Measurements from ENCODE around the gene CACNA2D3. TPM values are rescaled to one million over a fixed set of nuclear protein-coding genes. Genes with fewer than 3 reads are reported as not detected.

The CACNA2D3 gene
- total RNA-seq, 2 experiments from 2014 or later = not detected

DNA sequence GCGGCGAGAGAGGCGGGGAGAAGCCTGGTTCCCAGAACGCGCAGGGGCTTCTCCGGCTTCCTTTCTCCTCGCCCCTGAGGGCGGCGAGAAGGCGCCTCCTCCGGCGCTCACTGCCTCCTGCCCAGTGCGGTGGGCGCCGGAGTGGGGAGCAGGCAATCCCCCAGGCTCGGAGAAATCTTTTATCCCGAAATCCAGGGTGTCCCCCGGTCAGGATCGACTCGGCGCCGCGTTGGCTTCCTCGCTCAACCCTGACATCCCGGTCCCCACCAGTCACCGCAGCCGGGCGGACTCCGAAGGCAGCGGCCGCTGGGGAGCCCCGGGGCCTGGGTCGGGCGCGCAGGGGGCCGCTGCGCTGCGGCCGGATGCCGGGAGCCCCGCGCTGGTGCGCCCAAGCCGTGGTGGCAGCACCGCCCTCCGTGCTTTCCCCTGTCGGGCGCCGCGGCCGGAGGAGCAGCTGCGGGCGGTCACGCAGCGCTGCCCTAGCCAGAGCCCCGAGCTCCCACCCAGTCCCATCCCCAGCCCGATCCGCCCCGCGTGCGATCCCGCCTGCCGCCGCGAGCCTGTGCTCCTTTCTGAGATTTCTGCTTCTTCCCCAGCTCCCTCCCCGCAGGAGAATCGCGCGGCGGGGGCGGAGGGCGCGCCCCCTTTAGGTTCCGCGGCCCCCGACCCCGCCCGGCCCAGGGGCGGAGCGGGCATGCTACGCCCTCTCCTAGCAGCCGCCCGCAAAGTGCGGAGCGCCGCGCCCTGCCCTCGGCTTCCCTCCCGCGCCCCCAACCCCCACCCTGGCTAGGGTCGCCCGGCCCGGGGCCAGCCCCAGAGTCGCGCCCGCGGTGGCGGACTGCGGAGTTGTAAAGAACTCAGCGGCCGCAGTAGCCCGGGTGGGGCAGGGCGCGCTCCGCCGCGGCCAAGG lies 683 bp upstream of the CACNA2D3 start:
- no TSS peak for BruUV-seq (replicated peaks)

DNA sequence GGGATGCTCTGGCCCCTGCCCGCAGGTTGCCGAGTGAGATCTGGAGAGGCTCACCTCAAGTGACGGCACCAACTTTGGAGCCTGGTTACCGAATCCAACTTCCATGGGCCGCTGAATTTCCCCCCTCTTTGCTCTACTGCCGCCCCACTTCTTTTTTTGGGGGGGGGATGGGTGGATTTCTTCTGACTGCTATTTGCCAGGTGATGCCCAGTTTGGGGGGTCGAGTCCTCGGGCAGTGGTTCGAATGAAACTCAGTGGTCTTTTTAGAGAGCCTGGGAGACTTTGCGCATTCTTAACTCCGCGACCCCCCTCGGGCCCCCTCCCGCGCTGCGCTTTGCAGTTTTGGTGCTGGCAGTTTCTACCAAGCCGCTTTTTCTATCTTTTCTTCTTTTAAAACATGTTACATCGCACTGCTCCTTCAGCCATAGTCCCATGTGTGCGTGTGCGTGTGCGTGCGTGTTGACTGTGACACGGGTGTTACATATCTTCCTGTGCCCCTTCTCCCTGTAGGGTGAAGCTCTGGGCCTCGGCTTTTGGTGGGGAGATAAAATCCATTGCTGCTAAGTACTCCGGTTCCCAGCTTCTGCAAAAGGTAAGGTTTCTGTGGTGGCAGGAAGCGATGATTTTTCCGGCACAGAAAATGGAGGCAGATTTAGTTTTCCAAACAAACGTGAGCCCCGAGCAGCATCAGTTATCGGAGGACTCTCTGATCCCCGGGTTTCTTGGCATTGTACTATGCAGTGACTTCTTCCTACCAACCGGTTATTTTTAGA lies 837 bp downstream of the CACNA2D3 start:
- peaks cover 8% of the 10 kb centered on the region for H3K4me1 ChIP-seq (ENCODE audit: insufficient read depth, low read length, poor library complexity, severe bottlenecking)
- CTCF ChIA-PET (ENCODE audit: unreplicated experiment) = no interaction called here
- H2AFZ ChIP-seq (ENCODE audit: low read length) = no peak overlapping the region
- BruUV-seq (replicated peaks) = no TSS peak
- TF ChIP-seq, protein P1, sequence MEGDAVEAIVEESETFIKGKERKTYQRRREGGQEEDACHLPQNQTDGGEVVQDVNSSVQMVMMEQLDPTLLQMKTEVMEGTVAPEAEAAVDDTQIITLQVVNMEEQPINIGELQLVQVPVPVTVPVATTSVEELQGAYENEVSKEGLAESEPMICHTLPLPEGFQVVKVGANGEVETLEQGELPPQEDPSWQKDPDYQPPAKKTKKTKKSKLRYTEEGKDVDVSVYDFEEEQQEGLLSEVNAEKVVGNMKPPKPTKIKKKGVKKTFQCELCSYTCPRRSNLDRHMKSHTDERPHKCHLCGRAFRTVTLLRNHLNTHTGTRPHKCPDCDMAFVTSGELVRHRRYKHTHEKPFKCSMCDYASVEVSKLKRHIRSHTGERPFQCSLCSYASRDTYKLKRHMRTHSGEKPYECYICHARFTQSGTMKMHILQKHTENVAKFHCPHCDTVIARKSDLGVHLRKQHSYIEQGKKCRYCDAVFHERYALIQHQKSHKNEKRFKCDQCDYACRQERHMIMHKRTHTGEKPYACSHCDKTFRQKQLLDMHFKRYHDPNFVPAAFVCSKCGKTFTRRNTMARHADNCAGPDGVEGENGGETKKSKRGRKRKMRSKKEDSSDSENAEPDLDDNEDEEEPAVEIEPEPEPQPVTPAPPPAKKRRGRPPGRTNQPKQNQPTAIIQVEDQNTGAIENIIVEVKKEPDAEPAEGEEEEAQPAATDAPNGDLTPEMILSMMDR (conservative IDR thresholded peaks at IDR 0.05; ENCODE audit: low read length) = no peak
- TF ChIP-seq EZH2phosphoT487 (IDR thresholded peaks at IDR 0.05; ENCODE audit: borderline replicate concordance, low read depth, low read length) = no peak
- no peak overlapping the region for H3K4me2 ChIP-seq (ENCODE audit: low read length)
- no peaks in the 10 kb centered on the region for H4K20me1 ChIP-seq (ENCODE audit: insufficient read depth, low read length)
- H3K4me3 ChIP-seq (ENCODE audit: low read depth, low read length, poor library complexity, severe bottlenecking) = no peak overlapping the region
- H3K79me2 ChIP-seq (ENCODE audit: insufficient read depth, low read depth, low read length) = no peaks in the 10 kb centered on the region
- H3K27ac ChIP-seq (ENCODE audit: low read depth, low read length, poor library complexity, severe bottlenecking) = no peak overlapping the region
- intact Hi-C loops (cut with micrococcal nuclease; ENCODE audit: unreplicated experiment) = no loop called here
- POLR2A ChIA-PET = no interaction called here
- no peaks in the 10 kb centered on the region for H3K9me2 ChIP-seq (ENCODE audit: insufficient read depth, low read length)
- DNase-seq (ENCODE audit: low spot score) = no peak
- no peaks in the 10 kb centered on the region for H3K9me3 ChIP-seq (ENCODE audit: low read length)
- H3K36me3 ChIP-seq (ENCODE audit: insufficient read depth, low read length) = no peaks in the 10 kb centered on the region

More for the DNA sequence above, 683 bp upstream of the CACNA2D3 start:
- ChIA-PET CTCF (ENCODE audit: unreplicated experiment) (no interaction called here), POLR2A (interaction anchor here (0.5 kb wide), 1 partner anchor 775 kb away, joined by 3 read pairs; no protein-coding TSS in a partner anchor)
- Histone ChIP-seq H3K9me3 (ENCODE audit: low read length) (no peaks in the 10 kb centered on the region), H3K36me3 (ENCODE audit: insufficient read depth, low read length) (no peaks in the 10 kb centered on the region), H4K20me1 (ENCODE audit: insufficient read depth, low read length) (no peaks in the 10 kb centered on the region), H3K27ac (ENCODE audit: low read depth, low read length, poor library complexity, severe bottlenecking) (no peak overlapping the region), H2AFZ (ENCODE audit: low read length) (peak overlapping the region; percentile 36; the same call in 1 of the 2 replicates), H3K79me2 (ENCODE audit: insufficient read depth, low read depth, low read length) (no peaks in the 10 kb centered on the region), H3K4me1 (ENCODE audit: insufficient read depth, low read length, poor library complexity, severe bottlenecking) (peaks cover 8% of the 10 kb centered on the region), H3K4me2 (ENCODE audit: low read length) (peak overlapping the region; percentile 75), H3K4me3 (ENCODE audit: low read depth, low read length, poor library complexity, severe bottlenecking) (peak overlapping the region; percentile 62), H3K9me2 (ENCODE audit: insufficient read depth, low read length) (no peaks in the 10 kb centered on the region)
- intact Hi-C loops (cut with micrococcal nuclease; ENCODE audit: unreplicated experiment) = no loop called here
- TF ChIP-seq, protein P1 (conservative IDR thresholded peaks at IDR 0.05; ENCODE audit: low read length) = no peak
- TF ChIP-seq EZH2phosphoT487 (IDR thresholded peaks at IDR 0.05; ENCODE audit: borderline replicate concordance, low read depth, low read length) = no peak
- DNase-seq (ENCODE audit: low spot score) = peak; percentile 20
